HepG2 (cell line): ENCODE measurements around the gene SLC35B2. TPM values are rescaled to one million over a fixed set of nuclear protein-coding genes. Genes with fewer than 3 reads are reported as not detected.

Experiments used
- BCL3 ChIP-seq: sonication (generic); formaldehyde crosslinking; IDR thresholded peaks from 2 replicates; pipeline ENCODE4 v1.5.1; 2020; ENCODE audit warnings: mild to moderate bottlenecking, missing genetic modification reagents, moderate library complexity
- BHLHE40 ChIP-seq: IDR thresholded peaks from 2 replicates; pipeline ENCODE4 v1.6.1; 2011; ENCODE audit warnings: low read length, improper control_type of control experiment
- CCDC6 ChIP-seq: sonication (generic); formaldehyde crosslinking; IDR thresholded peaks from 2 replicates; pipeline ENCODE4 v1.8.1; 2022; ENCODE audit warnings: mild to moderate bottlenecking, missing genetic modification reagents, moderate library complexity
- DDIT3 ChIP-seq: sonication (generic); formaldehyde crosslinking; IDR thresholded peaks from 2 replicates; pipeline ENCODE4 v1.4.0; 2020; ENCODE audit warnings: mild to moderate bottlenecking, missing genetic modification reagents
- ELK4 ChIP-seq: sonication (generic); formaldehyde crosslinking; IDR thresholded peaks from 2 replicates; pipeline ENCODE4 v1.9.0; 2021; ENCODE audit warnings: missing genetic modification reagents, borderline replicate concordance
- ETS1 ChIP-seq: sonication (generic); formaldehyde crosslinking; IDR thresholded peaks from 2 replicates; pipeline ENCODE4 v1.4.0; 2020; ENCODE audit warnings: missing genetic modification reagents
- FOXM1 ChIP-seq: sonication (generic); formaldehyde crosslinking; IDR thresholded peaks from 2 replicates; pipeline ENCODE4 v1.5.0; 2020; ENCODE audit warnings: missing genetic modification reagents
- GATAD1 ChIP-seq: IDR thresholded peaks from 2 replicates; pipeline ENCODE4 v1.6.1; 2016; ENCODE audit warnings: missing genetic modification reagents, missing compliant biosample characterization
- HMGXB4 ChIP-seq, 2 experiments: sonication (generic) in 1 of 2; formaldehyde crosslinking in 1 of 2; IDR thresholded peaks; 2 replicates each; pipeline versions ENCODE4 v1.4.0 to v1.6.1; 2018 to 2020; ENCODE audit warnings: missing genetic modification reagents in 2 of 2, borderline replicate concordance in 1 of 2, low read depth in 1 of 2, mild to moderate bottlenecking in 1 of 2, missing biosample characterization in 1 of 2
- HOXA5 ChIP-seq: sonication (generic); formaldehyde crosslinking; IDR thresholded peaks from 2 replicates; pipeline ENCODE4 v1.4.0; 2020; ENCODE audit warnings: missing genetic modification reagents
- IRF1 ChIP-seq: sonication (generic); formaldehyde crosslinking; IDR thresholded peaks from 2 replicates; pipeline ENCODE4 v1.4.0; 2020; ENCODE audit warnings: low read depth, mild to moderate bottlenecking, missing genetic modification reagents
- KLF11 ChIP-seq: IDR thresholded peaks from 2 replicates; pipeline ENCODE4 v1.6.1; 2016; ENCODE audit warnings: missing compliant biosample characterization
- MIER2 ChIP-seq: IDR thresholded peaks from 2 replicates; pipeline ENCODE4 v1.6.1; 2016; ENCODE audit warnings: missing biosample characterization, missing genetic modification reagents
- RFX3 ChIP-seq: IDR thresholded peaks from 2 replicates; pipeline ENCODE4 v1.6.1; 2016; ENCODE audit warnings: missing biosample characterization, missing genetic modification reagents
- SNAPC2 ChIP-seq: sonication (generic); formaldehyde crosslinking; IDR thresholded peaks from 2 replicates; pipeline ENCODE4 v1.8.1; 2022; ENCODE audit warnings: mild to moderate bottlenecking, missing genetic modification reagents
- SOX13 ChIP-seq, 3 experiments: fragments of 450-650 bp in 1 of 3; sonication (generic) in 1 of 3; formaldehyde crosslinking in 1 of 3; IDR thresholded peaks in 2 of 3; conservative IDR thresholded peaks in 1 of 3; 2 replicates each; pipeline versions ENCODE4 v1.5.0 to v1.6.1; 2016 to 2020; ENCODE audit warnings: antibody characterized with exemption in 1 of 3, mild to moderate bottlenecking in 1 of 3, missing compliant biosample characterization in 1 of 3, missing genetic modification reagents in 1 of 3, moderate library complexity in 1 of 3
- SRSF1 ChIP-seq: fragments of 200-400 bp; formaldehyde crosslinking; optimal IDR thresholded peaks from 2 replicates; pipeline ENCODE3; 2017; ENCODE audit warnings: mild to moderate bottlenecking, low read depth, low read length, moderate library complexity
- ZBTB3 ChIP-seq: sonication (generic); formaldehyde crosslinking; IDR thresholded peaks from 2 replicates; pipeline ENCODE4 v1.4.0; 2020; ENCODE audit warnings: low read depth, mild to moderate bottlenecking, moderate library complexity, missing genetic modification reagents, borderline replicate concordance
- ZNF205 ChIP-seq: IDR thresholded peaks from 2 replicates; pipeline ENCODE4 v1.6.1; 2018; ENCODE audit warnings: missing biosample characterization, missing genetic modification reagents
- ZNF317 ChIP-seq: sonication (generic); formaldehyde crosslinking; IDR thresholded peaks from 2 replicates; pipeline ENCODE4 v1.5.0; 2020; ENCODE audit warnings: mild to moderate bottlenecking, missing genetic modification reagents
- ZNF740 ChIP-seq: sonication (generic); formaldehyde crosslinking; IDR thresholded peaks from 2 replicates; pipeline ENCODE4 v1.4.0; 2020; ENCODE audit warnings: missing genetic modification reagents
- polyA plus RNA-seq, 8 experiments: library from polyadenylated mRNA; depleted of rRNA in 3 of 8; stranded (reverse) in 7 of 8; unstranded in 1 of 8; fragments of >200 nt; fragmentation: Illumina TruSeq in 4 of 8; extraction: Trizol in 4 of 8; gene quantifications; 2 replicates each; pipeline versions ENCODE4 v1.2.1 to v1.2.3, GENCODE V29; 2011 to 2016; ENCODE audit warnings: low read depth in 4 of 8, missing spikeins in 1 of 8, mixed read lengths in 1 of 8; ENCODE audit not compliant: insufficient read depth in 1 of 8
- total RNA-seq, 5 experiments: library from RNA; depleted of rRNA; stranded (reverse); fragments of >200 nt; fragmentation: Illumina TruSeq; extraction: Trizol; gene quantifications; 2 replicates each; pipeline ENCODE4 v1.2.3, GENCODE V29; 2016; ENCODE audit warnings: low read depth in 1 of 5

SLC35B2 gene
- total and polyA plus RNA-seq, 2 of the 13 experiments (the other 11 are each of a cell fraction or from before 2014, with no cell fraction given), result 61.1 to 148 TPM

- peak; percentile 27; the same call in 1 of the 2 replicates for TF ChIP-seq ZBTB3 (CRISPR knock-in tag)
- peak; percentile 73; the same call in 1 of the 2 replicates for TF ChIP-seq GATAD1 (CRISPR knock-in tag)
- TF ChIP-seq ZNF740 (CRISPR knock-in tag), result peak; percentile 84; the same call in 1 of the 2 replicates
- no peak; the same call in 1 of the 2 replicates for TF ChIP-seq ZNF317 (CRISPR knock-in tag)
- TF ChIP-seq ELK4 (CRISPR knock-in tag), result 0 out of 2 replicates have a peak, but pooled peaks have one; percentile 20
- no peak for TF ChIP-seq DDIT3 (CRISPR knock-in tag)
- TF ChIP-seq KLF11, result peak; percentile 64; the same call in 1 of the 2 replicates
- peak; percentile 93 for TF ChIP-seq HOXA5 (CRISPR knock-in tag)
- TF ChIP-seq FOXM1 (CRISPR knock-in tag), result 0 out of 2 replicates have a peak, but pooled peaks have one; percentile 48
- no peak for TF ChIP-seq IRF1 (CRISPR knock-in tag)
- TF ChIP-seq HMGXB4 (CRISPR knock-in tag; IDR thresholded peaks at IDR 0.05; ENCODE audit: borderline replicate concordance in 1 of 2, low read depth in 1 of 2), result peak; percentile 63 to 73; a peak in 3 of 4 replicates
- peak; percentile 98 for TF ChIP-seq BCL3
- TF ChIP-seq SRSF1, result peak; percentile 96
- TF ChIP-seq BHLHE40, result 0 out of 2 replicates have a peak, but pooled peaks have one; percentile 38
- peak; percentile 91 for TF ChIP-seq CCDC6 (CRISPR knock-in tag)
- TF ChIP-seq ETS1 (CRISPR knock-in tag), result peak; percentile 45
- TF ChIP-seq RFX3, result no peak
- TF ChIP-seq SNAPC2 (CRISPR knock-in tag), result peak; percentile 65; the same call in 1 of the 2 replicates
- TF ChIP-seq SOX13 (IDR thresholded peaks at IDR 0.05), result 0 out of 2 replicates have a peak, but pooled peaks have one; percentile 8
- peak in 1 of 2 experiments; percentile 46; a peak in 2 of 4 replicates for TF ChIP-seq SOX13 (CRISPR knock-in tag; conservative IDR thresholded peaks at IDR 0.05 in 1 of 2, IDR thresholded peaks at IDR 0.05 in 1 of 2)
- TF ChIP-seq MIER2 (CRISPR knock-in tag), result no peak; the same call in 1 of the 2 replicates
- peak; percentile 62; the same call in 1 of the 2 replicates for TF ChIP-seq ZNF205 (CRISPR knock-in tag)
Observed at GRCh38 chr6:44245912-44246662, 11.2 kb downstream of the SLC35B2 start (continued).
